Activated T-helper 1 cell treated with anti-CD3 and anti-CD28 coated beads, Interleukin-12 subunit alpha, Interleukin-12 subunit beta, Interleukin-2, Interleukin-4 antibody, amounts not matched to agents 30 ng/mL and 10 ng/mL and 1 ng/mL, durations not matched to agents 14 hours and 24 hours and 36 hours (primary cell): ENCODE results near the gene GPR149. TPM values are rescaled to one million over a fixed set of nuclear protein-coding genes. Genes with fewer than 3 reads are reported as not detected.

Experiments
- DNase-seq: peaks from one replicate; pipeline ENCODE4 v3.0.0; 2021; ENCODE audit warnings: low spot score
- H3K27ac Mint-ChIP-seq: one replicate; pipeline ENCODE4 v1.8.0; 2021; ENCODE audit warnings: mild to moderate bottlenecking, mixed read lengths
- H3K27me3 Mint-ChIP-seq: one replicate; pipeline ENCODE4 v1.8.0; 2022; ENCODE audit warnings: mild to moderate bottlenecking, moderate library complexity, mixed read lengths; ENCODE audit not compliant: insufficient read depth
- H3K36me3 Mint-ChIP-seq: one replicate; pipeline ENCODE4 v1.8.0; 2021; ENCODE audit warnings: low read depth, mixed read lengths
- H3K4me1 Mint-ChIP-seq: one replicate; pipeline ENCODE4 v1.8.0; 2021; ENCODE audit warnings: low read depth, mixed read lengths
- H3K4me3 Mint-ChIP-seq: one replicate; pipeline ENCODE4 v1.8.0; 2021; ENCODE audit warnings: mild to moderate bottlenecking, moderate library complexity, mixed read lengths
- H3K9me3 Mint-ChIP-seq: one replicate; pipeline ENCODE4 v1.8.0; 2021; ENCODE audit warnings: mixed read lengths
- intact Hi-C: fragments of 100-400 bp; cut with micrococcal nuclease; formaldehyde crosslinking; loops from one replicate; pipeline ENCODE4 v1.15.1; 2024
- total RNA-seq: library from RNA; stranded (reverse); gene quantifications from 2 replicates; pipeline ENCODE4 v1.2.3, GENCODE V29; 2022

GPR149 gene
- total RNA-seq, 1 donor from 2014 or later, result not detected

- Mint-ChIP-seq H3K4me1 (peaks cover 7% of the 10 kb centered on the region), H3K4me3 (no peak overlapping the region), H3K9me3 (no peaks in the 10 kb centered on the region), H3K27me3 (peaks cover 12% of the 10 kb centered on the region), H3K36me3 (peaks cover 4% of the 10 kb centered on the region), H3K27ac (no peak overlapping the region)
- intact Hi-C loops, result loop anchor here (10.0 kb wide), 1 partner anchor 703 kb away; no protein-coding TSS in a partner anchor
- no peak for DNase-seq
Observed at GRCh38 chr3:154327871-154328270, 102.1 kb downstream of the GPR149 start.

- no peaks in the 10 kb centered on the region for H3K27me3 Mint-ChIP-seq
- H3K9me3 Mint-ChIP-seq, result no peaks in the 10 kb centered on the region
- peaks cover 20% of the 10 kb centered on the region for H3K4me1 Mint-ChIP-seq
- DNase-seq, result no peak
- peaks cover 12% of the 10 kb centered on the region for H3K36me3 Mint-ChIP-seq
- intact Hi-C loops, result loop anchor here (1.0 to 10.0 kb wide), 4 partner anchors 9 to 1527 kb away; partner anchors contain the start of genes RAP2B and SLC33A1
- H3K4me3 Mint-ChIP-seq, result peak overlapping the region; percentile 95
- H3K27ac Mint-ChIP-seq, result peak overlapping the region; percentile 96
Observed at GRCh38 chr3:154324919-154325318, 105.1 kb downstream of the GPR149 start.

GRCh38 chr3:154323891-154324738, 105.9 kb downstream of the GPR149 start, which contains the start of gene DHX36:
Gene DHX36, minus strand, starts transcription at chr3:154324487. Its CDS starts 71 bp downstream, at chr3:154324416.
- peaks cover 12% of the 10 kb centered on the region for H3K36me3 Mint-ChIP-seq
- DNase-seq, result peak; percentile 84
- intact Hi-C loops, result loop anchor here (1.0 to 10.0 kb wide), 4 partner anchors 8 to 1528 kb away; partner anchors contain the start of genes RAP2B and SLC33A1
- H3K27me3 Mint-ChIP-seq, result no peaks in the 10 kb centered on the region
- no peaks in the 10 kb centered on the region for H3K9me3 Mint-ChIP-seq
- H3K4me1 Mint-ChIP-seq, result peaks cover 20% of the 10 kb centered on the region
- H3K27ac Mint-ChIP-seq, result peak within 1 kb of the TSS; percentile 96
- peak within 1 kb of the TSS; percentile 95 for H3K4me3 Mint-ChIP-seq

GRCh38 chr3:154316974-154317767, 112.8 kb downstream of the GPR149 start:
- Mint-ChIP-seq H3K9me3 (no peaks in the 10 kb centered on the region), H3K27me3 (no peaks in the 10 kb centered on the region), H3K27ac (peak overlapping the region; percentile 69), H3K4me3 (peak overlapping the region; percentile 46), H3K36me3 (peaks cover 45% of the 10 kb centered on the region), H3K4me1 (peaks cover 12% of the 10 kb centered on the region)
- DNase-seq, result no peak
- intact Hi-C loops, result loop anchor here (1.0 to 5.0 kb wide), 3 partner anchors 7 to 35 kb away; partner anchors contain the start of gene DHX36

GRCh38 chr3:154314152-154314551, 115.8 kb downstream of the GPR149 start:
- no peaks in the 10 kb centered on the region for H3K27me3 Mint-ChIP-seq
- intact Hi-C loops, result no loop called here
- DNase-seq, result no peak
- peaks cover 46% of the 10 kb centered on the region for H3K36me3 Mint-ChIP-seq
- no peak overlapping the region for H3K27ac Mint-ChIP-seq
- no peaks in the 10 kb centered on the region for H3K9me3 Mint-ChIP-seq
- H3K4me1 Mint-ChIP-seq, result peaks cover 7% of the 10 kb centered on the region
- no peak overlapping the region for H3K4me3 Mint-ChIP-seq

- intact Hi-C loops, result no loop called here
- no peak for DNase-seq
- Mint-ChIP-seq H3K27ac (no peak overlapping the region), H3K4me1 (peaks cover 22% of the 10 kb centered on the region), H3K36me3 (peaks cover 44% of the 10 kb centered on the region), H3K27me3 (no peaks in the 10 kb centered on the region), H3K9me3 (no peaks in the 10 kb centered on the region), H3K4me3 (no peak overlapping the region)
Observed at GRCh38 chr3:154310840-154311239, 119.2 kb downstream of the GPR149 start.

- intact Hi-C loops, result no loop called here
- peaks cover 35% of the 10 kb centered on the region for H3K36me3 Mint-ChIP-seq
- peaks cover 16% of the 10 kb centered on the region for H3K4me1 Mint-ChIP-seq
- no peaks in the 10 kb centered on the region for H3K9me3 Mint-ChIP-seq
- H3K27me3 Mint-ChIP-seq, result no peaks in the 10 kb centered on the region
- DNase-seq, result no peak
- peak overlapping the region; percentile 10 for H3K27ac Mint-ChIP-seq
- H3K4me3 Mint-ChIP-seq, result no peak overlapping the region
Observed at GRCh38 chr3:154307363-154307762, 122.6 kb downstream of the GPR149 start.

- no peak for DNase-seq
- Mint-ChIP-seq H3K36me3 (peaks cover 45% of the 10 kb centered on the region), H3K27me3 (no peaks in the 10 kb centered on the region), H3K4me3 (no peak overlapping the region), H3K27ac (no peak overlapping the region), H3K9me3 (no peaks in the 10 kb centered on the region), H3K4me1 (peaks cover 16% of the 10 kb centered on the region)
- intact Hi-C loops, result no loop called here
Observed at GRCh38 chr3:154304936-154305335, 125.1 kb downstream of the GPR149 start.

- Mint-ChIP-seq H3K9me3 (no peaks in the 10 kb centered on the region), H3K4me3 (no peak overlapping the region), H3K4me1 (peaks cover 16% of the 10 kb centered on the region), H3K36me3 (peaks cover 45% of the 10 kb centered on the region), H3K27ac (no peak overlapping the region), H3K27me3 (no peaks in the 10 kb centered on the region)
- intact Hi-C loops, result no loop called here
- DNase-seq, result no peak
Observed at GRCh38 chr3:154304116-154304786, 125.7 kb downstream of the GPR149 start.

- H3K27ac Mint-ChIP-seq, result no peak overlapping the region
- peaks cover 40% of the 10 kb centered on the region for H3K36me3 Mint-ChIP-seq
- DNase-seq, result no peak
- peaks cover 2% of the 10 kb centered on the region for H3K4me1 Mint-ChIP-seq
- no peak overlapping the region for H3K4me3 Mint-ChIP-seq
- H3K9me3 Mint-ChIP-seq, result no peaks in the 10 kb centered on the region
- no peaks in the 10 kb centered on the region for H3K27me3 Mint-ChIP-seq
- intact Hi-C loops, result loop anchor here (2.0 kb wide), 1 partner anchor 15 kb away; no protein-coding TSS in a partner anchor
Observed at GRCh38 chr3:154301561-154301960, 128.4 kb downstream of the GPR149 start.

GRCh38 chr3:154294016-154294415, 136.0 kb downstream of the GPR149 start:
- Mint-ChIP-seq H3K27me3 (no peaks in the 10 kb centered on the region), H3K27ac (no peak overlapping the region), H3K9me3 (no peaks in the 10 kb centered on the region), H3K36me3 (peaks cover 36% of the 10 kb centered on the region), H3K4me3 (no peak overlapping the region), H3K4me1 (no peaks in the 10 kb centered on the region)
- intact Hi-C loops, result no loop called here
- DNase-seq, result no peak

- Mint-ChIP-seq H3K4me3 (no peak overlapping the region), H3K36me3 (peaks cover 37% of the 10 kb centered on the region), H3K4me1 (no peaks in the 10 kb centered on the region), H3K9me3 (no peaks in the 10 kb centered on the region), H3K27ac (no peak overlapping the region), H3K27me3 (no peaks in the 10 kb centered on the region)
- intact Hi-C loops, result no loop called here
- no peak for DNase-seq
Observed at GRCh38 chr3:154290187-154290586, 139.8 kb downstream of the GPR149 start.
